Activated CD8-positive, alpha-beta memory T cell treated with anti-CD3 and anti-CD28 coated beads for 4 hours (primary cell): ENCODE data around the gene CCT5.
"Not testable (repeated sequence)": the region's sequence is repeated elsewhere in the genome, so short reads cannot be mapped to it uniquely, and the experiment has no call there.

Source experiments
- DNase-seq, 2 donors: peaks; one replicate each; pipeline ENCODE4 v3.0.0-alpha.2; 2020; ENCODE audit warnings: low read depth in 2 of 2

CCT5 gene

GRCh38 chr5:10301842-10302610, 51.9 kb downstream of the CCT5 start:
- no peak for DNase-seq

- no peak for DNase-seq
Measured at GRCh38 chr5:10303201-10303600, 53.1 kb downstream of the CCT5 start.

GRCh38 chr5:10303699-10304170, 53.7 kb downstream of the CCT5 start:
- DNase-seq: no peak

- DNase-seq: no peak
Measured at GRCh38 chr5:10304932-10305331, 54.9 kb downstream of the CCT5 start.

- no peak for DNase-seq
Measured at GRCh38 chr5:10306114-10306513, 56.0 kb downstream of the CCT5 start.

GRCh38 chr5:10306806-10307205, 56.7 kb downstream of the CCT5 start:
- no peak for DNase-seq

GRCh38 chr5:10307206-10308148, 57.4 kb downstream of the CCT5 start, which contains the start of gene CMBL:
Gene CMBL, minus strand, starts transcription at chr5:10307902. Its CDS starts 17,140 bp downstream, at chr5:10290762.
- no peak for DNase-seq

GRCh38 chr5:10308844-10309243, 58.8 kb downstream of the CCT5 start:
- DNase-seq: no peak

GRCh38 chr5:10310066-10310779, 60.1 kb downstream of the CCT5 start:
- no peak for DNase-seq

GRCh38 chr5:10310835-10311570, 60.9 kb downstream of the CCT5 start:
- DNase-seq: not testable (repeated sequence)

- DNase-seq: no peak
Measured at GRCh38 chr5:10311595-10312425, 61.7 kb downstream of the CCT5 start.

- no peak for DNase-seq
Measured at GRCh38 chr5:10315201-10315600, 65.1 kb downstream of the CCT5 start.
